ENCODE results near the gene TSPEAR. TPM values are rescaled to one million over a fixed set of nuclear protein-coding genes. Genes with fewer than 3 reads are reported as not detected.

Gene TSPEAR
- total RNA-seq, 1 donor from 2014 or later, result 0.13 TPM

- no peak for DNase-seq (ENCODE audit: low read depth in 2 of 2)
Measured at GRCh38 chr21:44519346-44520325, 191.7 kb downstream of the TSPEAR start.

GRCh38 chr21:44518686-44519085, 192.7 kb downstream of the TSPEAR start:
- no peak for DNase-seq (ENCODE audit: low read depth in 2 of 2)

- DNase-seq (ENCODE audit: low read depth in 2 of 2), result peak in 1 of 2 donors; percentile 11
Measured at GRCh38 chr21:44517175-44517899, 194.0 kb downstream of the TSPEAR start.

GRCh38 chr21:44516828-44517174, 194.6 kb downstream of the TSPEAR start:
- DNase-seq (ENCODE audit: low read depth in 2 of 2), result no peak

- no peak for DNase-seq (ENCODE audit: low read depth in 2 of 2)
Measured at GRCh38 chr21:44516342-44516741, 195.0 kb downstream of the TSPEAR start.

GRCh38 chr21:44515359-44516165, 195.8 kb downstream of the TSPEAR start:
- no peak for DNase-seq (ENCODE audit: low read depth in 2 of 2)

GRCh38 chr21:44514746-44515358, 196.5 kb downstream of the TSPEAR start:
- DNase-seq (ENCODE audit: low read depth in 2 of 2), result no peak

- DNase-seq (ENCODE audit: low read depth in 2 of 2), result no peak
Measured at GRCh38 chr21:44514218-44514520, 197.2 kb downstream of the TSPEAR start.

GRCh38 chr21:44513389-44514217, 197.8 kb downstream of the TSPEAR start:
- no peak for DNase-seq (ENCODE audit: low read depth in 2 of 2)

- DNase-seq (ENCODE audit: low read depth in 2 of 2), result no peak
Measured at GRCh38 chr21:44512496-44513388, 198.6 kb downstream of the TSPEAR start.

GRCh38 chr21:44511938-44512275, 199.5 kb downstream of the TSPEAR start:
- no peak for DNase-seq (ENCODE audit: low read depth in 2 of 2)

GRCh38 chr21:44511219-44511937, 200.0 kb downstream of the TSPEAR start:
- no peak for DNase-seq (ENCODE audit: low read depth in 2 of 2)

- DNase-seq (ENCODE audit: low read depth in 2 of 2), result peak; percentile 12 to 47
Measured at GRCh38 chr21:44510508-44511218, 200.7 kb downstream of the TSPEAR start.

GRCh38 chr21:44510109-44510507, 201.3 kb downstream of the TSPEAR start:
- no peak for DNase-seq (ENCODE audit: low read depth in 2 of 2)

- DNase-seq (ENCODE audit: low read depth in 2 of 2), result peak in 1 of 2 donors; percentile 16
Measured at GRCh38 chr21:44509539-44509938, 201.8 kb downstream of the TSPEAR start.

GRCh38 chr21:44508711-44509445, 202.5 kb downstream of the TSPEAR start:
- DNase-seq (ENCODE audit: low read depth in 2 of 2), result no peak

GRCh38 chr21:44508426-44508710, 203.0 kb downstream of the TSPEAR start:
- no peak for DNase-seq (ENCODE audit: low read depth in 2 of 2)

Measured in dermis microvascular lymphatic vessel endothelial cell (primary cell).